ENCODE measurements around the gene ALPL.

The ALPL gene

DNA sequence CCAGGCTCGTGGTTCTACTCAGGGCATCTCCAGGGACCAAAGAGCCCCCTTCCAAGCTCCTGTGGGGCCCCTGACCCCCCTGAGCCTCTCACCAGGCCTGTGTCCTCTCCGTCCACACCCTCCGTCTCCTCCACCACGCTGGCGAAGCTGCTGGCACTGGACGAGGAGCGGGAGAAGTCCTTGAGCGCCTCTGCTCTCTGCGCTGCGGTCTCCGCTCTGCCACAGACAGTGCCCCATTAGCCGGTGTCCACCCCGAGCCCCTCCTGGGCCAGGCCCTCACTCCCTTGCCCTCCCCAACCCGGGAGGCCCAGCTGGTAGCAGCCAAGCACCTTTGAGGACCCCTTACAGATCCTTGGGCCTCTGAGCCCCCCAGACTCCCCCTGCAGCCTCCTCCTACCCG lies 90.2 kb downstream of the ALPL start:
- Histone ChIP-seq H3K27me3 (ENCODE audit: insufficient read depth, low read length) (peaks cover 5% of the 10 kb centered on the region; the same call in 1 of the 2 replicates), H3K36me3 (ENCODE audit: insufficient read depth, low read length) (no peaks in the 10 kb centered on the region), H3K4me2 (ENCODE audit: low read length) (no peak overlapping the region), H3K4me3 (ENCODE audit: low read depth, low read length, poor library complexity, severe bottlenecking) (no peak overlapping the region), H3K79me2 (ENCODE audit: insufficient read depth, low read length) (no peaks in the 10 kb centered on the region), H3K27ac (ENCODE audit: low read depth, low read length, poor library complexity, severe bottlenecking) (no peak overlapping the region), H4K20me1 (ENCODE audit: insufficient read depth, low read length) (no peaks in the 10 kb centered on the region), H3K9me3 (ENCODE audit: low read length) (no peaks in the 10 kb centered on the region), H3K9me2 (ENCODE audit: low read depth, low read length) (no peaks in the 10 kb centered on the region), H3K9ac (ENCODE audit: low read length) (no peak overlapping the region), H3F3A (ENCODE audit: insufficient read depth, low read length) (no peaks in the 10 kb centered on the region), H2AFZ (ENCODE audit: low read length) (no peak overlapping the region), H3K4me1 (ENCODE audit: insufficient read depth, low read length, severe bottlenecking) (no peaks in the 10 kb centered on the region)
- no peak for TF ChIP-seq EZH2 (IDR thresholded peaks at IDR 0.05; ENCODE audit: borderline replicate concordance, low read length)
- TF ChIP-seq, protein P1, sequence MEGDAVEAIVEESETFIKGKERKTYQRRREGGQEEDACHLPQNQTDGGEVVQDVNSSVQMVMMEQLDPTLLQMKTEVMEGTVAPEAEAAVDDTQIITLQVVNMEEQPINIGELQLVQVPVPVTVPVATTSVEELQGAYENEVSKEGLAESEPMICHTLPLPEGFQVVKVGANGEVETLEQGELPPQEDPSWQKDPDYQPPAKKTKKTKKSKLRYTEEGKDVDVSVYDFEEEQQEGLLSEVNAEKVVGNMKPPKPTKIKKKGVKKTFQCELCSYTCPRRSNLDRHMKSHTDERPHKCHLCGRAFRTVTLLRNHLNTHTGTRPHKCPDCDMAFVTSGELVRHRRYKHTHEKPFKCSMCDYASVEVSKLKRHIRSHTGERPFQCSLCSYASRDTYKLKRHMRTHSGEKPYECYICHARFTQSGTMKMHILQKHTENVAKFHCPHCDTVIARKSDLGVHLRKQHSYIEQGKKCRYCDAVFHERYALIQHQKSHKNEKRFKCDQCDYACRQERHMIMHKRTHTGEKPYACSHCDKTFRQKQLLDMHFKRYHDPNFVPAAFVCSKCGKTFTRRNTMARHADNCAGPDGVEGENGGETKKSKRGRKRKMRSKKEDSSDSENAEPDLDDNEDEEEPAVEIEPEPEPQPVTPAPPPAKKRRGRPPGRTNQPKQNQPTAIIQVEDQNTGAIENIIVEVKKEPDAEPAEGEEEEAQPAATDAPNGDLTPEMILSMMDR (IDR thresholded peaks at IDR 0.05; ENCODE audit: low read length), result no peak

DNA sequence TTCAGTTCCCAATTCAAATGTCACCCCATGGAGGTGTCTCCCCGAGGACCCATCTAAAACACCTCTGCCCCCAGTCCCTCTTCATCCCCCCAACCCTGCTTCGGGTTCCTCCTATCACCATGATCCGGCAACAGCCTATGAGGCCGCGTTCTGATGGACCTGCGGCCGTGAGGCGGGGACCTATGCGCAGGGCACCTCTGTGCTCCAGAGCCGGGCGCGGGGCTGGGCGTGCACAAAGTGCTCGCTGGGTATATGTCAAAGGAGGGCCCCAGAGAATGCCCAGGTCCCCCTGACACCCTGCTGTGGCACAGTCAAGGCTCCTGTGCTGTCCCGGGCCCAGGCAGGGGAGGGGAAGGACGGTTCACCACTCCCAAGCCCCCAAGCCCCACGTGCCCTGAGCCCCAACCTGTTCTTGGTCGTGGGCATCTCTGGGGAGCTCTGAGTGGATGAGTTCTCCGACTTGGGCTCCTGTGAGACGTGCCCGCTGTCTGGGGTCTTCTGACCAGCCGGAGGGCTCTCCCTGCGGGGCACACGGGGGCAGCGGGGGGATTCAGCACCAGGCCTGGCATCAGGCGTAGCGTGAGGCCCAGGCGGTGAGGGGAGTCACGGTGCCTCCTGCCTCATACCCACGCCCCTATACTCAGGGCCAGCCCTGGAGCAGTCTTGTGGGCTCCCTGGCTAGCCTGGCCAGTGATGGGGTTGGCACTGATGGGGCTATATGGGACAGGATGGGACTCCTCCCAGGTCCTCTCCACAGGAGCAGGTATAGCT lies 92.2 kb downstream of the ALPL start:
- Histone ChIP-seq H3K9me2 (ENCODE audit: low read depth, low read length) (no peaks in the 10 kb centered on the region), H3K4me1 (ENCODE audit: insufficient read depth, low read length, severe bottlenecking) (no peaks in the 10 kb centered on the region), H3K36me3 (ENCODE audit: insufficient read depth, low read length) (no peaks in the 10 kb centered on the region), H4K20me1 (ENCODE audit: insufficient read depth, low read length) (no peaks in the 10 kb centered on the region), H3K9me3 (ENCODE audit: low read length) (no peaks in the 10 kb centered on the region), H3K79me2 (ENCODE audit: insufficient read depth, low read length) (no peaks in the 10 kb centered on the region), H3K4me3 (ENCODE audit: low read depth, low read length, poor library complexity, severe bottlenecking) (no peak overlapping the region), H3K27ac (ENCODE audit: low read depth, low read length, poor library complexity, severe bottlenecking) (no peak overlapping the region), H3F3A (ENCODE audit: insufficient read depth, low read length) (no peaks in the 10 kb centered on the region), H3K9ac (ENCODE audit: low read length) (no peak overlapping the region), H3K4me2 (ENCODE audit: low read length) (no peak overlapping the region), H2AFZ (ENCODE audit: low read length) (no peak overlapping the region), H3K27me3 (ENCODE audit: insufficient read depth, low read length) (peaks cover 5% of the 10 kb centered on the region; the same call in 1 of the 2 replicates)
- TF ChIP-seq, protein P1 (IDR thresholded peaks at IDR 0.05; ENCODE audit: low read length), result no peak
- TF ChIP-seq EZH2 (IDR thresholded peaks at IDR 0.05; ENCODE audit: borderline replicate concordance, low read length), result no peak

DNA sequence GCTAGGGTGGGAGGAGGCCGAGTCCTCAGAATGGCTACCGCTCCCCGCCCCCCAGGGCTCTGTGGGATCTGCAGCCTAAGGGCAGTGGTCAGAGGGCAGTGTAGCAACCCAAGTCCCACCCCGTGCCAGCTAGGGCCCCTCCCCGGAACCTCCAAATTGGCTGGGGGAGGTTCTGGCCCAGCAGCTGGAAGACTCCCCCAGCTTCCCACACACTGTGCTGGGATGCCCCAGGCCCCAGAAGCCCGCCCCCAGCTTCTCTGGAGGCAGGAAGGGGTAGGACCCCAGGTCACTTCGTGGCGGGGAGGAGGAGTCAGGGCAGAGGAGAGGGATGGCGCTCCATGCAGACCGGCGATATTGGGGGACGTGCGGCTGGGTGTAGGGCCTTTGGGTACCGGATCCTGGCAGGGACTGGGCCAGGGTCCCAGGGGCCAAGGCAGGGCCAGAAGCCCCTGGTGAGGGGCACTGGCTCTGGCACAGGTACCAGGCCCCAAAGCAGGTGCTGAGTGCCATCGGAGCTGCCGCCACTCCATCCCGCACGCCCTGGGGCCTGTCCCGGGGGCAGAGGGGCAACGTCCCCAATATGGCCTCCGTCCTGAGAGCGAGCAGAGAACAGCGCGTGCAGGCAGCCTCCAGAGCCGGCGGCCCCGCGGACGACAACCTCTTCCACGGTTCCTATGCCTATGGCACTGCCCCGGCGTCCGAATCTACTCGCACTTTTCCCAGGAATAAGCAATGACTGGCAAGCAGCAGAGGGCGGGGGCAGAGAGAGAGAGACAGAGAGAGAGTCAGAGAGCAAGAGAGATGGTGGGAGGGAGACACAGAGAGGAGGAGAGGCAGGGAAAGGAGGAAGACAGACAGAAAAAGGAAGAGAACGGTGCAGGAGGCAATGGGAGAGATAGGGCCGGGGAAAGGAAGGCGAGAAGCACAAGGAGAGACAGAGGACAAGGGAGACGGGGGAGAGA lies 94.2 kb downstream of the ALPL start:
- Histone ChIP-seq H3K4me2 (ENCODE audit: low read length) (no peak overlapping the region), H3K36me3 (ENCODE audit: insufficient read depth, low read length) (no peaks in the 10 kb centered on the region), H3K9ac (ENCODE audit: low read length) (no peak overlapping the region), H3K79me2 (ENCODE audit: insufficient read depth, low read length) (no peaks in the 10 kb centered on the region), H3K27ac (ENCODE audit: low read depth, low read length, poor library complexity, severe bottlenecking) (no peak overlapping the region), H3K9me3 (ENCODE audit: low read length) (no peaks in the 10 kb centered on the region), H2AFZ (ENCODE audit: low read length) (no peak overlapping the region), H3K9me2 (ENCODE audit: low read depth, low read length) (no peaks in the 10 kb centered on the region), H3K4me1 (ENCODE audit: insufficient read depth, low read length, severe bottlenecking) (no peaks in the 10 kb centered on the region), H4K20me1 (ENCODE audit: insufficient read depth, low read length) (no peaks in the 10 kb centered on the region), H3K27me3 (ENCODE audit: insufficient read depth, low read length) (peaks cover 5% of the 10 kb centered on the region; the same call in 1 of the 2 replicates), H3F3A (ENCODE audit: insufficient read depth, low read length) (no peaks in the 10 kb centered on the region), H3K4me3 (ENCODE audit: low read depth, low read length, poor library complexity, severe bottlenecking) (no peak overlapping the region)
- TF ChIP-seq, protein P1 (IDR thresholded peaks at IDR 0.05; ENCODE audit: low read length), result no peak
- TF ChIP-seq EZH2 (IDR thresholded peaks at IDR 0.05; ENCODE audit: borderline replicate concordance, low read length), result no peak
